DMS 273 (cell line): ENCODE data around the gene HES2.
A peak's percentile ranks its signal among the peaks of the same experiment; 100 is the strongest.
"Not testable (repeated sequence)": the region's sequence is repeated elsewhere in the genome, so short reads cannot be mapped to it uniquely, and the experiment has no call there.

Source experiments
- DNase-seq: peaks from one replicate; lab custom pipeline; 2025; ENCODE audit not compliant: unreplicated experiment; lab: John Stamatoyannopoulos, UW

Gene HES2

GRCh38 chr1:6391951-6392808 lies 27.5 kb downstream of the HES2 start:
- peak; percentile 53 for DNase-seq

- no peak for DNase-seq
Observed at GRCh38 chr1:6389971-6390370, 29.7 kb downstream of the HES2 start.

DNA sequence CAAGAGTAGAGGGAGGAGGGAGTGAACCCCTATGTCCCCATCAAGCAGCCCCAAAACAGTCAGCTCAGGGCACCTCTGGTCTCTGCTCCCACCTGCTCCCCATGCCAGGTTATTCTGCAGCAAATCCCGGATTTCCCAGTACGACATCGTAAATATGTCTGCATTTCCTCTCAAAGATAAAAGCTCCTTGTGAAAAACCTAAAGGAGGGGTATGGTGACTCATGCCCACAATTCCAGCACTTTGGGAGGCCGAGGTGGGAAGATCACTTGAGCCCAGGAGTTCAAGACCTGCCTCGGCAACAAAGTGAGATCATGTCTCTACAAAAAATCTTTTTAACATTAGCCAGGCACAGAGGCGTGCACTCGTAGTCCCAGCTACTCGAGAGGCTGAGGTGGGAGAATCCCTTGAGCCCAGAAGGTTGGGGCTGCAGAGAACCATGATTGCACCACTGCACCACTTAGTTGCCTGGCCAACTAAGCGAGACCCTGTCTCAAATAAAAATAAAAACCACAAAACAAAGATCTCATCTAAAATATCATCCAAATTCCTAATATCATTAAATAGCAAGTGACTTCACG lies 33.3 kb downstream of the HES2 start:
- DNase-seq = no peak

- peak; percentile 63 for DNase-seq
Observed at GRCh38 chr1:6385488-6386191, 34.1 kb downstream of the HES2 start.

DNA sequence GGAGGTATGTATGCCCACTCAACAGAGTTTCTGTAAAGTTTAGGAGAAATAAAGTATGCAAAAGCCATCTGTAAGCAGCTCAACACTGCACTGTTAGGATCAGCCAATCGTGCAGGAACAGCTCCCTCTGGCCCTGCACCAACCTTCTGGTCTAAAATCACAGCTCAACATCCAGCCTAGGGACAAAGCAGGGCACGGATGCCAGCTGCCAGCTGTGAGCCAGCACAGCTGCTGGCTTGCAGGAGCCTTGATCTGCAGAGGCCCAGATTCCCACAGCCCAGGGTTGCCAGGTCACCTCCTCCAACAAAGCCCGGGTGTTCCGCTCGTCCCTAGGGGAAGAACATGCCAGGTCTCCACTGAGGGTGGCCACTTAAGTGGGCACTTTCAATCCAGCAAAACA lies 34.8 kb downstream of the HES2 start:
- DNase-seq = peak; percentile 95

GRCh38 chr1:6384135-6384534 lies 35.6 kb downstream of the HES2 start:
- no peak for DNase-seq

DNA sequence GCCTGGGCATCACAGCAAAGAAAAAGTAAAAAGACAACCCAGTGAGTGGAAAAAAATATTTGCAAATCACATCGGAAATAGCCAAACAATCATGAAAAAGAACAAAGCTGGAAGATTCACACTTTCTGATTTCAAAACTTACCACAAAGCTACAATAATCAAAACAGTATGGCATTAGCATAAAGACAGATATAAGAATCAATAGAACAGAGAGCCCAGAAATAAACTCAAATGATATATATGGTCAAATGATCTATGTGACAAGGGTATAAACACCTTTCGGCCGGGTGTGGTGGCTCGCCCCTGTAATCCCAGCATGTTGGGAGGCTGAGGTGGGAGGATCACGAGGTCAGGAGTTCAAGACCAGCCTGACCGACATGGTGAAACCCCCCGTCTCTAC lies 39.7 kb downstream of the HES2 start:
- DNase-seq = no peak

DNA sequence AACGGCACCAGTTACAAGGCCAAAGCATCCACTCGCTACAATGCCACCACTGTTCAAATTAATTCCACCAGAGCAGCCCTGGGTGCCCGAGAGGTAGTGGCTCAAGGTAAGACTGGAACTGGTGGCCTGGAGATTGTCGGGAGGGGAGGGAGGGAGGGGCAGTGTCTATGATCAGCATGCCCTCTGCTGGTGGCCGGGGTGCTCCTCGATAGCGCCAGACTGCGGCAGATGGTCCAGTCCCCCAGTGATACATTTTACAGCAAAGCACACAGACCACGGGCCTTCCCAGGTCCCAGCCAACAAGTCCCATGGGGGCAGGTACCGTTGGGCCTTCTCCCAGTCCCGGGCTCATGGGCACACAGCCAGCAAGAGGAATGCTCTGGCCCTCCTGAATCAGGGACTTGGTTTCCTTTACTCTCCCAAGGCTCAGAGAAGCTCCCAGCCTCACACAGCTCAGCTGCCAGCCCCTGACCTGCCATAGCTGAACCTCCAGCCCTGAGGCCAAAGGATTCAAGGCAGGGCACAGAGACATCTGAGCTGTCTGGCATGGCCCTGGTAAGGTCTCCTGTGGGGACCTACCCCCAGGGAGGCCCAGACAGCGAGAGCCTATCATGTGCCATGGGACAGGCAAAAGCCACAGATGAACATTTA lies 41.5 kb downstream of the HES2 start:
- DNase-seq = peak; percentile 91

DNA sequence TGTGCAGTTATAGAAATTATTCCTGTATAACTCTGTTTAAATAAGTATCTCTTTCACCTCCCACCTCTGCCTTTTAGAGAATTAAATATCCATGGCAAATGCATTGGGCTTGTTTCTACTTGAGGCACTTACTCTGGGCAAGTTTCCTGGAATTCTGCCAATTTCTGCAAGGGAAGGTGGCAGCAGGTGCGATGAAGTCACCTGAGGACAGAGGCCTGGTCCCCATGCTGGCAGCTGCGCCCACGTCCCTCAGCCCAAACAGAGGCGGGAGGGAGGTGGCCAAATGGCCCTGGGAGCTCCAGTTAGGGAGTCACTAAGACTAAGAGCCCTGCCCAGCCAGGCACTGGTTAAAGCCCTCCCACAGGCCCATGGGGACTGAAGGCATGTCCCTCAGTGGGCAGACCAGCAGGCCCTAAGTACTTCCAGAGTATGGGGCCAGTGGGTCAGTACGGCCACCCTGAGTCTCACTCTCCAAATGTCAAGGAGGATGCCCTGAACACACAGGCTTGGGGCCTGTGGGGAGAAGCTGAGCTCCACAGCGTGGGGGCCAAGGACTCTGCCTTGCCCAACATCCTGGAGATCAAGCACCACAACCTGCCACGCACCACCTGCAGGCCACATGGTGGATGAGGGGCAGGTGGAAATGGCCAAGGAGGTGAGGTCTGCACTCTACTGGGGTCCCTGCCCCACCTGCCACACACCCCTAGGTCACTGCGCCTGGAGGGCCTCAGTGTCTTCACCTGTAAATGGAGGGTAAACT lies 45.6 kb downstream of the HES2 start:
- DNase-seq = peak; percentile 82

- not testable (repeated sequence) for DNase-seq
Observed at GRCh38 chr1:6372236-6372635, 47.5 kb downstream of the HES2 start.

DNA sequence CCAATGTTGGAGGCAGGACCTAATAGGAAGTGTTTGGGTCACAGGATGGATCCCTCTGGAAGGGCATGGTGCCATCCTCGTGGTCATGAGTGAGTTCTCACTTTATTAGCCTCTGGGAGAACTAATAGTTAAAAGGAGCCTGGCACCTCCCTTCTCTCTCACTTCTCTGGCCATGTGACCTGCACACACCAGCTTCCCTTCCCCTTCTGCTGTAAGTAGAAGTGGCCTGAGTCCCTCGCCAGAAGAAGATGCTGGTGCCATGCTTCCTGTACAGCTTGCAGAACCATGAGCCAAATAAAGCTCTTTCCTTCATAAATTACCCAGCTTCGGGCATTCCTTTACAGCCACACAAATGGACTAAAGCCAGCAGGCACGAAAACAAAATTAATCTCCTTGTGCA lies 49.7 kb downstream of the HES2 start:
- DNase-seq = no peak

DNA sequence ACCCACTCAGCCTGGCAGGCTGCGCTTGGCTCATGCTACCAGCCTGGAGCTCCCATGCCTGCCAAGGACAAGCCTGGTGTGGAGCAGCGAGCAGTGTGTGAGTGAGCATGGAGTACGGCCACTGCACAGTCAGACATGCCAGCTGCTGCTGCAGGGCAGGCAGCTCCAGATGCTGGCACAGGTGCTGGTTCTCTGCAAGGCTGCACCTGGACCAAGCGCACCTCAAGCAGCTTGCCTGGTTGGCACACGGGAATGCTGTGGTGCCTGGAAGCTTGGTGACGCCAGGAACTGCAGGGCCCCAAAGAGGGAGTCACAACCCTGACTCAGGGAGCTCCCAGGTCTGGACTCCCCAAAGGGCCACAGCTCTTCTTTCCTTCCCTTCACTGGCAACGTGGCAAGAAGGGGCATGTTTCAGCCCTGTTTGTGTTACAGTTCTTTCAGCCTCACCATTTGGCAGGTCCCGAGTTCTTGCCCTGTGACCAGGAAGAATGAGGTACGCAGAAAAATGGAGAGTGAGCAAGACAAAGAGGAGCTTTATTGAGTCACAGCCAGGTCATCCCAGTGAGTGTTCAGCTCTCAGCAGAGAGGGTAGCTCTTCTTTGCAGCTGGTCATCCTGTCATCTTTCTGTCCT lies 52.2 kb downstream of the HES2 start:
- DNase-seq = peak; percentile 87

- DNase-seq = no peak
Observed at GRCh38 chr1:6365047-6365446, 54.7 kb downstream of the HES2 start.

DNA sequence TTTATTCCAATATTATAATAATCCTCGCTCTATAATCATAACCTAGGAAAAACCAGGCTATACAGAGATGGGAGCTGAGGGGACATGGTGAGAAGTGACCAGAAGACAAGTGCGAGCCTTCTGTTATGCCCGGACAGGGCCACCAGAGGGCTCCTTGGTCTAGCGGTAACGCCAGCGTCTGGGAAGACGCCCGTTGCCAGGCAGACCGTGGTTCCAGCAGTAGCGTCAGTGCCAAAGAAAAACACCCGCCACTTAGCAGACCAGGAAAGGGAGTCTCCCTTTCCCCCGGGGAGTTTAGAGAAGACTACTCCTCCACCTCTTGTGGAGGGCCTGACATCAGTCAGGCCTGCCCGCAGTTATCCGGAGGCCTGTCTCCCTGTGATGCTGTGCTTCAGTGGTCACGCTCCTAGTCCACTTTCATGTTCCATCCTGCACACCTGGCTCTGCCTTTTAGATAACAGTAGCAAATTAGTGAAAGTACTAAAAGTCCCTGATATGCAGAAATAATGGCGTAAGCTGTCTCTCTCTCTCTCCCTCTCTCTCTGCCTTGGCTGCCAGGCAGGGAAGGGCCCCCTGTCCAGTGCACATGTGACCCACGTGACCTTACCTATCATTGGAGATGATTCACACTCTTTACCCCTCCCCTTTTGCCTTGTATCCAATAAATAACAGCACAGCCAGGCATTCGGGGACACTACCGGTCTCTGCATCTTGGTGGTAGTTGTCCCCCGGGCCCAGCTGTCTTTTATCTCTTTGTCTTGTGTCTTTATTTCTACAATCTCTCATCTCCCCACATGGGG lies 56.4 kb downstream of the HES2 start:
- DNase-seq = peak; percentile 80
